HepG2 (cell line): ENCODE data around the gene PGM2. TPM values are rescaled to one million over a fixed set of nuclear protein-coding genes. Genes with fewer than 3 reads are reported as not detected.

ENCODE experiments used
- CBFB ChIP-seq: sonication (generic); formaldehyde crosslinking; IDR thresholded peaks from 2 replicates; pipeline ENCODE4 v1.4.0; 2020; ENCODE audit warnings: missing genetic modification reagents
- HOXA7 ChIP-seq: sonication (generic); formaldehyde crosslinking; IDR thresholded peaks from 2 replicates; pipeline ENCODE4 v1.8.1; 2022; ENCODE audit warnings: mild to moderate bottlenecking, missing genetic modification reagents, moderate library complexity
- KDM5B ChIP-seq: sonication (generic); formaldehyde crosslinking; IDR thresholded peaks from 2 replicates; pipeline ENCODE4 v1.4.0; 2020; ENCODE audit warnings: missing genetic modification reagents, mild to moderate bottlenecking, borderline replicate concordance
- KLF16 ChIP-seq, 2 experiments: sonication (generic) in 1 of 2; formaldehyde crosslinking in 1 of 2; IDR thresholded peaks; 2 replicates each; pipeline versions ENCODE4 v1.6.1 to v1.8.0; 2016 to 2023; ENCODE audit warnings: missing genetic modification reagents in 2 of 2, missing compliant biosample characterization in 1 of 2
- NRL ChIP-seq: sonication (generic); formaldehyde crosslinking; IDR thresholded peaks from 2 replicates; pipeline ENCODE4 v1.5.0; 2020; ENCODE audit warnings: missing genetic modification reagents, mild to moderate bottlenecking, moderate library complexity, borderline replicate concordance
- RXRA ChIP-seq: sonication (generic); formaldehyde crosslinking; IDR thresholded peaks from 2 replicates; pipeline ENCODE4 v1.5.1; 2020; ENCODE audit warnings: missing genetic modification reagents
- SMAD9 ChIP-seq: sonication (generic); formaldehyde crosslinking; IDR thresholded peaks from 2 replicates; pipeline ENCODE4 v1.5.1; 2020; ENCODE audit warnings: mild to moderate bottlenecking, missing genetic modification reagents
- ZFP90 ChIP-seq: sonication (generic); formaldehyde crosslinking; IDR thresholded peaks from 2 replicates; pipeline ENCODE4 v1.8.0; 2022; ENCODE audit warnings: missing genetic modification reagents, mild to moderate bottlenecking, inconsistent platforms, borderline replicate concordance
- ZMAT3 ChIP-seq: sonication (generic); formaldehyde crosslinking; conservative IDR thresholded peaks from 2 replicates; pipeline ENCODE4 v1.7.0; 2021; ENCODE audit warnings: missing genetic modification reagents
- ZNF563 ChIP-seq: sonication (generic); formaldehyde crosslinking; IDR thresholded peaks from 2 replicates; pipeline ENCODE4 v1.8.0; 2022; ENCODE audit warnings: mild to moderate bottlenecking, moderate library complexity, missing genetic modification reagents
- ZNF572 ChIP-seq: sonication (generic); formaldehyde crosslinking; IDR thresholded peaks from 2 replicates; pipeline ENCODE4 v1.5.1; 2020; ENCODE audit warnings: mild to moderate bottlenecking, missing genetic modification reagents
- ZNF598 ChIP-seq: sonication (generic); formaldehyde crosslinking; IDR thresholded peaks from 2 replicates; pipeline ENCODE4 v1.5.1; 2020; ENCODE audit warnings: mild to moderate bottlenecking, missing genetic modification reagents, borderline replicate concordance
- ZNF772 ChIP-seq: sonication (generic); formaldehyde crosslinking; IDR thresholded peaks from 2 replicates; pipeline ENCODE4 v1.5.0; 2020; ENCODE audit warnings: mild to moderate bottlenecking, missing genetic modification reagents
- ZNF878 ChIP-seq: sonication (generic); formaldehyde crosslinking; IDR thresholded peaks from 2 replicates; pipeline ENCODE4 v1.8.1; 2023; ENCODE audit warnings: mild to moderate bottlenecking, missing genetic modification reagents, moderate library complexity
- ZNF879 ChIP-seq: sonication (generic); formaldehyde crosslinking; IDR thresholded peaks from 2 replicates; pipeline ENCODE4 v1.8.1; 2023; ENCODE audit warnings: missing genetic modification reagents
- polyA plus RNA-seq, 8 experiments: library from polyadenylated mRNA; depleted of rRNA in 3 of 8; stranded (reverse) in 7 of 8; unstranded in 1 of 8; fragments of >200 nt; fragmentation: Illumina TruSeq in 4 of 8; extraction: Trizol in 4 of 8; gene quantifications; 2 replicates each; pipeline versions ENCODE4 v1.2.1 to v1.2.3, GENCODE V29; 2011 to 2016; ENCODE audit warnings: low read depth in 4 of 8, missing spikeins in 1 of 8, mixed read lengths in 1 of 8; ENCODE audit not compliant: insufficient read depth in 1 of 8
- total RNA-seq, 5 experiments: library from RNA; depleted of rRNA; stranded (reverse); fragments of >200 nt; fragmentation: Illumina TruSeq; extraction: Trizol; gene quantifications; 2 replicates each; pipeline ENCODE4 v1.2.3, GENCODE V29; 2016; ENCODE audit warnings: low read depth in 1 of 5
- TF ChIP-seq, protein P1 (sequence below): sonication (generic); formaldehyde crosslinking; conservative IDR thresholded peaks from 2 replicates; pipeline ENCODE4 v1.4.0; 2020; ENCODE audit warnings: missing genetic modification reagents
- TF ChIP-seq, protein P2 (sequence below): sonication (generic); formaldehyde crosslinking; IDR thresholded peaks from 2 replicates; pipeline ENCODE4 v1.4.0; 2020; ENCODE audit warnings: missing genetic modification reagents
- TF ChIP-seq, protein P3 (sequence below): sonication (generic); formaldehyde crosslinking; IDR thresholded peaks from 2 replicates; pipeline ENCODE4 v1.5.0; 2020; ENCODE audit warnings: missing genetic modification reagents, mild to moderate bottlenecking, borderline replicate concordance
- TF ChIP-seq, protein P4 (sequence below): sonication (generic); formaldehyde crosslinking; IDR thresholded peaks from 2 replicates; pipeline ENCODE4 v1.5.1; 2020; ENCODE audit warnings: mild to moderate bottlenecking, missing genetic modification reagents

Gene PGM2
- total and polyA plus RNA-seq, 2 of the 13 experiments (the other 11 are each of a cell fraction or from before 2014, with no cell fraction given): 14.6 to 36.9 TPM

DNA sequence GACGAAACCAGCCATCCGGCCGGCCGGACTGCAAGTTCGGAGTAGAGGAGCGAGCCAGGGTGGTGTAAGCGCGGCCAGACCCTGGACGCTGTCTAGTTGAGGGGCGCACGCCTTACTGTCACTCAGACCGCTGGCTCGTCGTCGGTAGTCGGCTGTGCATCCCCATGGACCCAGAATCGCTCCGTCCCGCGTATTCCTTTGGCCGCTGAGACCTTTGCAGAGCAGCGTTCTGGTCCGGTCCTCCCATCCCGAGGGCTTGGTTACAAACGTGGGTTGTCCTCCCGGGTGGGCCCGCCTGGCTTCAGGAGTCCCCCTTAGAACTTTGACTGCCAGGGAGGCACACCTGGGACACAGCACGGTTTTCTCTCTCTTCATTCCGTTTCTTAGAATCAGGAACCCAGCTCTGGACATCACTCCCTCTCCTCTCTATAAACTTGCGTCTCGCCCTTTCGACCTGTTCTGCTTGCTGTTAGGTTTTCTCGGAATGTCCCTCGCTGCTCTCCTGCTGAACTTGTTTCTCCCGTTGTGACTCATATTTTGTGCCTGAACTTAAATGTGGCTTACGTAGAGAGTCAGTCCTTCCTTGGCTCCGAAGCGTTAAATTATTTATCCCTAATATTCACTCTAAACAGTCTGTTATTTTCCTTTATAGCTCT lies 672 bp downstream of the PGM2 start (continued):
- TF ChIP-seq, protein P1, sequence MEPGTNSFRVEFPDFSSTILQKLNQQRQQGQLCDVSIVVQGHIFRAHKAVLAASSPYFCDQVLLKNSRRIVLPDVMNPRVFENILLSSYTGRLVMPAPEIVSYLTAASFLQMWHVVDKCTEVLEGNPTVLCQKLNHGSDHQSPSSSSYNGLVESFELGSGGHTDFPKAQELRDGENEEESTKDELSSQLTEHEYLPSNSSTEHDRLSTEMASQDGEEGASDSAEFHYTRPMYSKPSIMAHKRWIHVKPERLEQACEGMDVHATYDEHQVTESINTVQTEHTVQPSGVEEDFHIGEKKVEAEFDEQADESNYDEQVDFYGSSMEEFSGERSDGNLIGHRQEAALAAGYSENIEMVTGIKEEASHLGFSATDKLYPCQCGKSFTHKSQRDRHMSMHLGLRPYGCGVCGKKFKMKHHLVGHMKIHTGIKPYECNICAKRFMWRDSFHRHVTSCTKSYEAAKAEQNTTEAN (CRISPR knock-in tag): no peak
- TF ChIP-seq, protein P2, sequence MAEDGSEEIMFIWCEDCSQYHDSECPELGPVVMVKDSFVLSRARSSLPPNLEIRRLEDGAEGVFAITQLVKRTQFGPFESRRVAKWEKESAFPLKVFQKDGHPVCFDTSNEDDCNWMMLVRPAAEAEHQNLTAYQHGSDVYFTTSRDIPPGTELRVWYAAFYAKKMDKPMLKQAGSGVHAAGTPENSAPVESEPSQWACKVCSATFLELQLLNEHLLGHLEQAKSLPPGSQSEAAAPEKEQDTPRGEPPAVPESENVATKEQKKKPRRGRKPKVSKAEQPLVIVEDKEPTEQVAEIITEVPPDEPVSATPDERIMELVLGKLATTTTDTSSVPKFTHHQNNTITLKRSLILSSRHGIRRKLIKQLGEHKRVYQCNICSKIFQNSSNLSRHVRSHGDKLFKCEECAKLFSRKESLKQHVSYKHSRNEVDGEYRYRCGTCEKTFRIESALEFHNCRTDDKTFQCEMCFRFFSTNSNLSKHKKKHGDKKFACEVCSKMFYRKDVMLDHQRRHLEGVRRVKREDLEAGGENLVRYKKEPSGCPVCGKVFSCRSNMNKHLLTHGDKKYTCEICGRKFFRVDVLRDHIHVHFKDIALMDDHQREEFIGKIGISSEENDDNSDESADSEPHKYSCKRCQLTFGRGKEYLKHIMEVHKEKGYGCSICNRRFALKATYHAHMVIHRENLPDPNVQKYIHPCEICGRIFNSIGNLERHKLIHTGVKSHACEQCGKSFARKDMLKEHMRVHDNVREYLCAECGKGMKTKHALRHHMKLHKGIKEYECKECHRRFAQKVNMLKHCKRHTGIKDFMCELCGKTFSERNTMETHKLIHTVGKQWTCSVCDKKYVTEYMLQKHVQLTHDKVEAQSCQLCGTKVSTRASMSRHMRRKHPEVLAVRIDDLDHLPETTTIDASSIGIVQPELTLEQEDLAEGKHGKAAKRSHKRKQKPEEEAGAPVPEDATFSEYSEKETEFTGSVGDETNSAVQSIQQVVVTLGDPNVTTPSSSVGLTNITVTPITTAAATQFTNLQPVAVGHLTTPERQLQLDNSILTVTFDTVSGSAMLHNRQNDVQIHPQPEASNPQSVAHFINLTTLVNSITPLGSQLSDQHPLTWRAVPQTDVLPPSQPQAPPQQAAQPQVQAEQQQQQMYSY (CRISPR knock-in tag): no peak
- TF ChIP-seq ZNF878 (no peak), KDM5B (CRISPR knock-in tag) (no peak), ZNF563 (peak; percentile 10; the same call in 1 of the 2 replicates), ZMAT3 (CRISPR knock-in tag) (peak; percentile 46; the same call in 1 of the 2 replicates), ZNF598 (CRISPR knock-in tag) (0 out of 2 replicates have a peak, but pooled peaks have one; percentile 5), CBFB (no peak), ZNF772 (CRISPR knock-in tag) (no peak), SMAD9 (no peak), HOXA7 (CRISPR knock-in tag) (no peak), KLF16 (CRISPR knock-in tag; IDR thresholded peaks at IDR 0.05) (no peak), ZNF879 (0 out of 2 replicates have a peak, but pooled peaks have one; percentile 44), RXRA (CRISPR knock-in tag) (no peak), NRL (CRISPR knock-in tag) (no peak), ZFP90 (CRISPR knock-in tag) (no peak), ZNF572 (CRISPR knock-in tag) (0 out of 2 replicates have a peak, but pooled peaks have one; percentile 6)
- TF ChIP-seq, protein P3, sequence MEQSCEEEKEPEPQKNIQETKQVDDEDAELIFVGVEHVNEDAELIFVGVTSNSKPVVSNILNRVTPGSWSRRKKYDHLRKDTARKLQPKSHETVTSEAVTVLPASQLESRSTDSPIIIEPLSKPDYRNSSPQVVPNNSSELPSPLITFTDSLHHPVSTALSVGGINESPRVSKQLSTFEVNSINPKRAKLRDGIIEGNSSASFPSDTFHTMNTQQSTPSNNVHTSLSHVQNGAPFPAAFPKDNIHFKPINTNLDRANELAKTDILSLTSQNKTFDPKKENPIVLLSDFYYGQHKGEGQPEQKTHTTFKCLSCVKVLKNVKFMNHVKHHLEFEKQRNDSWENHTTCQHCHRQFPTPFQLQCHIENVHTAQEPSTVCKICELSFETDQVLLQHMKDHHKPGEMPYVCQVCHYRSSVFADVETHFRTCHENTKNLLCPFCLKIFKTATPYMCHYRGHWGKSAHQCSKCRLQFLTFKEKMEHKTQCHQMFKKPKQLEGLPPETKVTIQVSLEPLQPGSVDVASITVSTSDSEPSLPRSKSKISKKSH (CRISPR knock-in tag): peak; percentile 8; the same call in 1 of the 2 replicates
- TF ChIP-seq, protein P4, sequence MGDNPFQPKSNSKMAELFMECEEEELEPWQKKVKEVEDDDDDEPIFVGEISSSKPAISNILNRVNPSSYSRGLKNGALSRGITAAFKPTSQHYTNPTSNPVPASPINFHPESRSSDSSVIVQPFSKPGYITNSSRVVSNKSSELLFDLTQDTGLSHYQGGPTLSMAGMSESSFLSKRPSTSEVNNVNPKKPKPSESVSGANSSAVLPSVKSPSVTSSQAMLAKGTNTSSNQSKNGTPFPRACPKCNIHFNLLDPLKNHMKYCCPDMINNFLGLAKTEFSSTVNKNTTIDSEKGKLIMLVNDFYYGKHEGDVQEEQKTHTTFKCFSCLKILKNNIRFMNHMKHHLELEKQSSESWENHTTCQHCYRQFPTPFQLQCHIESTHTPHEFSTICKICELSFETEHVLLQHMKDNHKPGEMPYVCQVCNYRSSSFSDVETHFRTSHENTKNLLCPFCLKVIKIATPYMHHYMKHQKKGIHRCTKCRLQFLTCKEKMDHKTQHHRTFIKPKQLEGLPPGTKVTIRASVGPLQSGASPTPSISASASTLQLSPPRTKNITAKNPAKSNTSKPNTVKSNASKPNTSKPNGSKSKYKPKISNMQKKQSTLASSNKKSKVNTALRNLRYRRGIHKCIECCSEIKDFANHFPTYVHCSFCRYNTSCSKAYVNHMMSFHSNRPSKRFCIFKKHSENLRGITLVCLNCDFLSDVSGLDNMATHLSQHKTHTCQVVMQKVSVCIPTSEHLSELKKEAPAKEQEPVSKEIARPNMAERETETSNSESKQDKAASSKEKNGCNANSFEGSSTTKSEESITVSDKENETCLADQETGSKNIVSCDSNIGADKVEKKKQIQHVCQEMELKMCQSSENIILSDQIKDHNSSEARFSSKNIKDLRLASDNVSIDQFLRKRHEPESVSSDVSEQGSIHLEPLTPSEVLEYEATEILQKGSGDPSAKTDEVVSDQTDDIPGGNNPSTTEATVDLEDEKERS (CRISPR knock-in tag): 0 out of 2 replicates have a peak, but pooled peaks have one; percentile 41
